GM12878 (cell line): ENCODE results near the gene SNRPD2. TPM values are rescaled to one million over a fixed set of nuclear protein-coding genes. Genes with fewer than 3 reads are reported as not detected.

Experiments
- ATF2 ChIP-seq: IDR thresholded peaks from 2 replicates; pipeline ENCODE4 v1.6.1; 2012; ENCODE audit warnings: low read length, inconsistent platforms
- ATF7 ChIP-seq: fragments of 450-650 bp; IDR thresholded peaks from 2 replicates; pipeline ENCODE4 v1.6.1; 2016; ENCODE audit warnings: low read depth, mild to moderate bottlenecking
- BACH1 ChIP-seq: fragments of 450-650 bp; IDR thresholded peaks from 2 replicates; pipeline ENCODE4 v1.6.1; 2017; ENCODE audit warnings: mild to moderate bottlenecking, borderline replicate concordance
- CEBPZ ChIP-seq: fragments of 150-350 bp; IDR thresholded peaks from 2 replicates; pipeline ENCODE4 v1.6.1; 2016; ENCODE audit warnings: low read depth, low read length
- CREB1 ChIP-seq: IDR thresholded peaks from 2 replicates; pipeline ENCODE4 v1.6.1; 2012; ENCODE audit warnings: low read depth, mild to moderate bottlenecking, inconsistent platforms
- CTCF ChIP-seq, 3 experiments: IDR thresholded peaks in 2 of 3; conservative IDR thresholded peaks in 1 of 3; 2 replicates each; pipeline ENCODE4 v1.5.1; 2011; ENCODE audit warnings: low read depth in 3 of 3, low read length in 3 of 3, mild to moderate bottlenecking in 3 of 3, control low read depth in 2 of 3, moderate library complexity in 2 of 3, inconsistent platforms in 1 of 3, mixed read lengths in 1 of 3; ENCODE audit not compliant: control insufficient read depth in 2 of 3, insufficient read depth in 1 of 3; ENCODE audit errors: extremely low read depth in 1 of 3
- EZH2 ChIP-seq: IDR thresholded peaks from 2 replicates; pipeline ENCODE4 v1.6.1; 2012; ENCODE audit warnings: low read depth, mild to moderate bottlenecking, control low read depth, inconsistent platforms, low read length, borderline replicate concordance; ENCODE audit not compliant: control insufficient read depth
- FOXK2 ChIP-seq: fragments of 450-650 bp; IDR thresholded peaks from 2 replicates; pipeline ENCODE4 v1.6.1; 2017; ENCODE audit warnings: mild to moderate bottlenecking, moderate library complexity
- GATAD2B ChIP-seq: fragments of 450-650 bp; conservative IDR thresholded peaks from 2 replicates; pipeline ENCODE4 v1.6.1; 2017; ENCODE audit warnings: low read depth, mild to moderate bottlenecking, moderate library complexity
- HCFC1 ChIP-seq: fragments of 150-350 bp; IDR thresholded peaks from 2 replicates; pipeline ENCODE4 v1.6.1; 2014; ENCODE audit warnings: low read length
- IKZF1 ChIP-seq: fragments of 450-650 bp; conservative IDR thresholded peaks from 2 replicates; pipeline ENCODE4 v1.6.1; 2017; ENCODE audit warnings: antibody characterized with exemption, mild to moderate bottlenecking
- LARP7 ChIP-seq: fragments of 450-650 bp; IDR thresholded peaks from 2 replicates; pipeline ENCODE4 v1.6.1; 2017; ENCODE audit warnings: mild to moderate bottlenecking
- NBN ChIP-seq: fragments of 450-650 bp; IDR thresholded peaks from 2 replicates; pipeline ENCODE4 v1.6.1; 2016
- POLR2AphosphoS2 ChIP-seq: IDR thresholded peaks from 2 replicates; pipeline ENCODE4 v1.6.1; 2011; ENCODE audit warnings: low read depth, mild to moderate bottlenecking, low read length, improper control_type of control experiment, moderate library complexity
- POLR2AphosphoS5 ChIP-seq: IDR thresholded peaks from 2 replicates; pipeline ENCODE4 v1.6.1; 2011; ENCODE audit warnings: mild to moderate bottlenecking, low read length, inconsistent platforms
- RAD21 ChIP-seq: IDR thresholded peaks from 2 replicates; pipeline ENCODE4 v1.6.1; 2011; ENCODE audit warnings: mild to moderate bottlenecking, low read depth, low read length, moderate library complexity; ENCODE audit not compliant: insufficient read depth
- RB1 ChIP-seq: fragments of 450-650 bp; formaldehyde crosslinking; IDR thresholded peaks from 2 replicates; pipeline ENCODE4 v1.6.1; 2017; ENCODE audit warnings: mild to moderate bottlenecking, borderline replicate concordance
- RELA ChIP-seq: fragments of 450-650 bp; IDR thresholded peaks from 2 replicates; pipeline ENCODE4 v1.8.0; 2014; ENCODE audit warnings: borderline replicate concordance; ENCODE audit not compliant: partially characterized antibody
- RUNX3 ChIP-seq: IDR thresholded peaks from 2 replicates; pipeline ENCODE4 v1.6.1; 2012; ENCODE audit warnings: low read length, inconsistent platforms
- SMARCA5 ChIP-seq: fragments of 450-650 bp; IDR thresholded peaks from 2 replicates; pipeline ENCODE4 v1.6.1; 2017; ENCODE audit warnings: mild to moderate bottlenecking
- SMC3 ChIP-seq: IDR thresholded peaks from 2 replicates; pipeline ENCODE4 v1.6.1; 2011; ENCODE audit warnings: low read length, improper control_type of control experiment, borderline replicate concordance
- YY1 ChIP-seq: IDR thresholded peaks from 2 replicates; pipeline ENCODE4 v1.6.1; 2011; ENCODE audit warnings: low read depth, mild to moderate bottlenecking, low read length
- ZNF207 ChIP-seq: fragments of 450-650 bp; IDR thresholded peaks from 2 replicates; pipeline ENCODE4 v1.6.1; 2014; ENCODE audit warnings: antibody characterized with exemption, mild to moderate bottlenecking, borderline replicate concordance
- polyA plus RNA-seq, 11 experiments: library from polyadenylated mRNA; depleted of rRNA in 4 of 11; unstranded in 6 of 11; stranded (reverse) in 5 of 11; fragments of >200 nt; fragmentation: Nextera tagmentation in 4 of 11; fragmentation: Illumina TruSeq in 1 of 11; extraction: Ambion mirVana in 4 of 11; extraction: Trizol in 1 of 11; gene quantifications; 1 replicate in 1 of 11; 2 replicates in 10 of 11; pipeline versions ENCODE4 v1.2.1 to v1.2.3, GENCODE V29; 2011 to 2016; ENCODE audit warnings: inconsistent platforms in 2 of 11, missing spikeins in 2 of 11, low read depth in 1 of 11
- total RNA-seq, 4 experiments: library from RNA; depleted of rRNA in 3 of 4; stranded (reverse); fragments of >200 nt in 3 of 4; fragmentation: Illumina TruSeq in 1 of 4; extraction: Trizol in 1 of 4; gene quantifications; 2 replicates each; pipeline versions ENCODE4 v1.2.1 to v1.2.3, GENCODE V29; 2013 to 2021

Gene SNRPD2
- total and polyA plus RNA-seq, 10 of the 15 experiments (the other 5 are each of a cell fraction or from before 2014, with no cell fraction given), result 526 to 3,621 (median 951) TPM

GRCh38 chr19:45681391-45682015 lies 10.2 kb downstream of the SNRPD2 start (continued):
- peak; percentile 81 to 97 (median 93) for TF ChIP-seq CTCF (IDR thresholded peaks at IDR 0.05 in 2 of 3, conservative IDR thresholded peaks at IDR 0.05 in 1 of 3; ENCODE audit: control insufficient read depth in 2 of 3, extremely low read depth in 1 of 3, insufficient read depth in 1 of 3, low read depth in 3 of 3, low read length in 3 of 3)
- TF ChIP-seq GATAD2B, result peak; percentile 87
- TF ChIP-seq SMC3, result peak; percentile 76
- TF ChIP-seq YY1, result peak; percentile 83
- TF ChIP-seq POLR2AphosphoS2, result 0 out of 2 replicates have a peak, but pooled peaks have one; percentile 15
- TF ChIP-seq FOXK2, result peak; percentile 65; the same call in 1 of the 2 replicates
- 0 out of 2 replicates have a peak, but pooled peaks have one; percentile 16 for TF ChIP-seq RUNX3
- TF ChIP-seq RELA, result peak; percentile 49
- peak; percentile 58 for TF ChIP-seq BACH1
- peak; percentile 63 for TF ChIP-seq IKZF1
- TF ChIP-seq HCFC1, result peak; percentile 15; the same call in 1 of the 2 replicates
- no peak for TF ChIP-seq ATF7
- TF ChIP-seq RAD21, result peak; percentile 51; the same call in 1 of the 2 replicates
- TF ChIP-seq LARP7, result peak; percentile 63; the same call in 1 of the 2 replicates
- TF ChIP-seq NBN, result peak; percentile 78
- 0 out of 2 replicates have a peak, but pooled peaks have one; percentile 18 for TF ChIP-seq POLR2AphosphoS5
- peak; percentile 89; the same call in 1 of the 2 replicates for TF ChIP-seq SMARCA5
- TF ChIP-seq ZNF207, result peak; percentile 57; the same call in 1 of the 2 replicates
- TF ChIP-seq CREB1, result 0 out of 2 replicates have a peak, but pooled peaks have one; percentile 30
- no peak for TF ChIP-seq CEBPZ
- no peak for TF ChIP-seq EZH2
- TF ChIP-seq RB1, result peak; percentile 79; the same call in 1 of the 2 replicates
- TF ChIP-seq ATF2, result no peak
